Retinal pigment epithelial cell (primary cell): ENCODE data around the gene ZDHHC13.

Source experiments
- DNase-seq: peaks from one replicate; pipeline ENCODE4 v3.0.0-alpha.2; 2010; ENCODE audit warnings: low read depth
- H3K4me3 ChIP-seq: 2 replicates; pipeline ENCODE4 v1.5.1; 2011; ENCODE audit warnings: mild to moderate bottlenecking, low read length, control low read depth, moderate library complexity
- CTCF ChIP-seq: conservative IDR thresholded peaks from 2 replicates; pipeline ENCODE4 v1.5.1; 2011; ENCODE audit warnings: low read depth, low read length, control low read depth, inconsistent platforms

Gene ZDHHC13

GRCh38 chr11:19089421-19089820 is 27.5 kb upstream of the ZDHHC13 start:
- DNase-seq: no peak
- no peak overlapping the region for H3K4me3 ChIP-seq
- TF ChIP-seq CTCF: no peak

GRCh38 chr11:19091366-19091765 is 25.6 kb upstream of the ZDHHC13 start:
- H3K4me3 ChIP-seq: no peak overlapping the region
- no peak for DNase-seq
- no peak for TF ChIP-seq CTCF

- no peak for DNase-seq
- no peak for TF ChIP-seq CTCF
- no peak overlapping the region for H3K4me3 ChIP-seq
Measured at GRCh38 chr11:19092342-19092741, 24.6 kb upstream of the ZDHHC13 start.

GRCh38 chr11:19092850-19093249 is 24.1 kb upstream of the ZDHHC13 start:
- no peak for TF ChIP-seq CTCF
- no peak overlapping the region for H3K4me3 ChIP-seq
- no peak for DNase-seq

- DNase-seq: no peak
- TF ChIP-seq CTCF: no peak
- H3K4me3 ChIP-seq: no peak overlapping the region
Measured at GRCh38 chr11:19093976-19094375, 23.0 kb upstream of the ZDHHC13 start.

- no peak for TF ChIP-seq CTCF
- H3K4me3 ChIP-seq: no peak overlapping the region
- no peak for DNase-seq
Measured at GRCh38 chr11:19094859-19095258, 22.1 kb upstream of the ZDHHC13 start.

GRCh38 chr11:19099093-19099492 is 17.9 kb upstream of the ZDHHC13 start:
- no peak for DNase-seq
- no peak for TF ChIP-seq CTCF
- H3K4me3 ChIP-seq: no peak overlapping the region
